IgD-negative memory B cell (primary cell): Measurements from ENCODE around the gene TRIP12. TPM values are rescaled to one million over a fixed set of nuclear protein-coding genes. Genes with fewer than 3 reads are reported as not detected.
"Not testable (repeated sequence)": the region's sequence is repeated elsewhere in the genome, so short reads cannot be mapped to it uniquely, and the experiment has no call there.

Experiments used
- H3K27ac Mint-ChIP-seq, 3 donors: one replicate each; pipeline ENCODE4 v1.8.0; 2020 to 2022; ENCODE audit warnings: mild to moderate bottlenecking in 3 of 3, mixed read lengths in 3 of 3, moderate library complexity in 1 of 3
- H3K27me3 Mint-ChIP-seq: one replicate; pipeline ENCODE4 v1.8.0; 2021; ENCODE audit warnings: mixed read lengths
- H3K36me3 Mint-ChIP-seq: one replicate; pipeline ENCODE4 v1.8.0; 2020; ENCODE audit warnings: mild to moderate bottlenecking, mixed read lengths
- H3K4me1 Mint-ChIP-seq, 3 donors: one replicate each; pipeline ENCODE4 v1.8.0; 2020 to 2022; ENCODE audit warnings: mixed read lengths in 3 of 3, mild to moderate bottlenecking in 1 of 3
- H3K4me3 Mint-ChIP-seq, 4 donors: one replicate each; pipeline ENCODE4 v1.8.0; 2020 to 2022; ENCODE audit warnings: mild to moderate bottlenecking in 4 of 4, mixed read lengths in 4 of 4, moderate library complexity in 3 of 4
- H3K9me3 Mint-ChIP-seq, 3 donors: one replicate each; pipeline ENCODE4 v1.8.0; 2020 to 2021; ENCODE audit warnings: mixed read lengths in 3 of 3, mild to moderate bottlenecking in 1 of 3
- polyA plus RNA-seq: library from polyadenylated mRNA; unstranded; fragments of 300-500 nt; fragmentation: Illumina TruSeq; gene quantifications from one replicate; pipeline ENCODE4 v1.2.3, GENCODE V29; 2021

The TRIP12 gene
- polyA plus RNA-seq, 1 donor from 2014 or later, result 51.5 TPM

- Mint-ChIP-seq H3K9me3 (no peaks in the 10 kb centered on the region), H3K4me1 (peaks cover 0 to 4% (median 3%) of the 10 kb centered on the region in 3 donors), H3K4me3 (no peak overlapping the region), H3K36me3 (peaks cover 2% of the 10 kb centered on the region), H3K27me3 (no peaks in the 10 kb centered on the region), H3K27ac (peak overlapping the region in 1 of 3 donors; percentile 19)
These were observed 6.1 kb upstream of the TRIP12 start for GRCh38 chr2:229927817-229928321.

GRCh38 chr2:229925201-229925600 lies 3.4 kb upstream of the TRIP12 start:
- Mint-ChIP-seq H3K4me1 (peaks cover 8 to 14% (median 13%) of the 10 kb centered on the region in 3 donors), H3K27me3 (peaks cover 1% of the 10 kb centered on the region), H3K36me3 (peaks cover 2% of the 10 kb centered on the region), H3K9me3 (peaks cover 0 to 1% (median 0%) of the 10 kb centered on the region in 3 donors), H3K4me3 (peak overlapping the region in 1 of 4 donors; percentile 65), H3K27ac (peak overlapping the region in 1 of 3 donors; percentile 25)

- Mint-ChIP-seq H3K4me3 (peak overlapping the region in 2 of 4 donors; percentile 33 to 40), H3K4me1 (peaks cover 15 to 20% (median 19%) of the 10 kb centered on the region in 3 donors)
These were observed 2.7 kb upstream of the TRIP12 start for GRCh38 chr2:229924541-229924940.

GRCh38 chr2:229922449-229923386 lies 909 bp upstream of the TRIP12 start, which contains the start of gene FBXO36:
FBXO36 (plus strand) TSS chr2:229922503; CDS start chr2:229922514, 11 bp downstream.
- H3K4me3 Mint-ChIP-seq, result peak within 1 kb of the TSS; percentile 96 to 100 (median 98)
- H3K4me1 Mint-ChIP-seq, result peaks cover 25 to 31% (median 25%) of the 10 kb centered on the region in 3 donors
- H3K9me3 Mint-ChIP-seq, result peaks cover 0 to 1% (median 0%) of the 10 kb centered on the region in 3 donors
- H3K27me3 Mint-ChIP-seq, result peaks cover 1% of the 10 kb centered on the region
- H3K27ac Mint-ChIP-seq, result peak within 1 kb of the TSS; percentile 99 to 100 (median 99)
- peaks cover 3% of the 10 kb centered on the region for H3K36me3 Mint-ChIP-seq

More at GRCh38 chr2:229924541-229924940, 2.7 kb upstream of the TRIP12 start:
- not testable (repeated sequence) for H3K36me3 Mint-ChIP-seq, H3K27me3 Mint-ChIP-seq, H3K9me3 Mint-ChIP-seq
- H3K27ac Mint-ChIP-seq, result peak overlapping the region in 1 of 3 donors; percentile 99

GRCh38 chr2:229921101-229921891 lies 513 bp downstream of the TRIP12 start:
- peaks cover 32 to 33% (median 32%) of the 10 kb centered on the region in 3 donors for H3K4me1 Mint-ChIP-seq
- peaks cover 1% of the 10 kb centered on the region for H3K27me3 Mint-ChIP-seq
- H3K36me3 Mint-ChIP-seq, result peaks cover 8% of the 10 kb centered on the region
- peaks cover 0 to 1% (median 0%) of the 10 kb centered on the region in 3 donors for H3K9me3 Mint-ChIP-seq
- peak overlapping the region; percentile 96 to 100 (median 98) for H3K4me3 Mint-ChIP-seq
- peak overlapping the region; percentile 96 to 100 (median 99) for H3K27ac Mint-ChIP-seq

- H3K27ac Mint-ChIP-seq, result peak overlapping the region; percentile 95 to 99 (median 96)
- H3K4me3 Mint-ChIP-seq, result peak overlapping the region; percentile 96 to 100 (median 98)
- H3K27me3 Mint-ChIP-seq, result peaks cover 1% of the 10 kb centered on the region
- peaks cover 8% of the 10 kb centered on the region for H3K36me3 Mint-ChIP-seq
- peaks cover 0 to 1% (median 0%) of the 10 kb centered on the region in 3 donors for H3K9me3 Mint-ChIP-seq
- H3K4me1 Mint-ChIP-seq, result peaks cover 30 to 42% (median 33%) of the 10 kb centered on the region in 3 donors
These were observed 1.7 kb downstream of the TRIP12 start for GRCh38 chr2:229920011-229920641.

- H3K4me3 Mint-ChIP-seq, result peak overlapping the region in 2 of 4 donors; percentile 66 to 70
These were observed 4.0 kb downstream of the TRIP12 start for GRCh38 chr2:229917793-229918192.

GRCh38 chr2:229914171-229914570 lies 7.6 kb downstream of the TRIP12 start:
- no peaks in the 10 kb centered on the region for H3K27me3 Mint-ChIP-seq
- peak overlapping the region in 2 of 3 donors; percentile 56 to 60 for H3K27ac Mint-ChIP-seq
- peak overlapping the region; percentile 42 to 75 (median 62) for H3K4me3 Mint-ChIP-seq
- peaks cover 8% of the 10 kb centered on the region for H3K36me3 Mint-ChIP-seq
- H3K4me1 Mint-ChIP-seq, result peaks cover 46 to 63% (median 48%) of the 10 kb centered on the region in 3 donors
- H3K9me3 Mint-ChIP-seq, result no peaks in the 10 kb centered on the region

More at GRCh38 chr2:229917793-229918192, 4.0 kb downstream of the TRIP12 start:
- Mint-ChIP-seq H3K27ac (peak overlapping the region in 2 of 3 donors; percentile 45 to 99), H3K27me3 (peaks cover 1% of the 10 kb centered on the region), H3K36me3 (peaks cover 8% of the 10 kb centered on the region), H3K9me3 (peaks cover 0 to 1% (median 0%) of the 10 kb centered on the region in 3 donors), H3K4me1 (peaks cover 40 to 52% (median 45%) of the 10 kb centered on the region in 3 donors)

GRCh38 chr2:229910832-229911412 lies 10.9 kb downstream of the TRIP12 start:
- Mint-ChIP-seq H3K4me1 (peaks cover 41 to 52% (median 45%) of the 10 kb centered on the region in 3 donors), H3K4me3 (no peak overlapping the region), H3K27me3 (no peaks in the 10 kb centered on the region), H3K36me3 (no peaks in the 10 kb centered on the region), H3K27ac (peak overlapping the region; percentile 20 to 59 (median 38)), H3K9me3 (no peaks in the 10 kb centered on the region)

- Mint-ChIP-seq H3K4me3 (peak overlapping the region in 1 of 4 donors; percentile 33), H3K36me3 (no peaks in the 10 kb centered on the region), H3K4me1 (peaks cover 45 to 52% (median 45%) of the 10 kb centered on the region in 3 donors), H3K9me3 (no peaks in the 10 kb centered on the region), H3K27ac (peak overlapping the region in 2 of 3 donors; percentile 38 to 59), H3K27me3 (no peaks in the 10 kb centered on the region)
These were observed 11.5 kb downstream of the TRIP12 start for GRCh38 chr2:229910147-229910831.

- no peaks in the 10 kb centered on the region for H3K36me3 Mint-ChIP-seq
- peaks cover 40 to 47% (median 42%) of the 10 kb centered on the region in 3 donors for H3K4me1 Mint-ChIP-seq
- no peak overlapping the region for H3K27ac Mint-ChIP-seq
- H3K27me3 Mint-ChIP-seq, result no peaks in the 10 kb centered on the region
- H3K4me3 Mint-ChIP-seq, result no peak overlapping the region
- H3K9me3 Mint-ChIP-seq, result no peaks in the 10 kb centered on the region
These were observed 12.7 kb downstream of the TRIP12 start for GRCh38 chr2:229909090-229909489.

- Mint-ChIP-seq H3K9me3 (no peaks in the 10 kb centered on the region), H3K4me3 (no peak overlapping the region), H3K36me3 (no peaks in the 10 kb centered on the region), H3K4me1 (peaks cover 22 to 32% (median 23%) of the 10 kb centered on the region in 3 donors), H3K27me3 (no peaks in the 10 kb centered on the region), H3K27ac (peak overlapping the region in 1 of 3 donors; percentile 50)
These were observed 16.2 kb downstream of the TRIP12 start for GRCh38 chr2:229905601-229906000.

- Mint-ChIP-seq H3K27me3 (no peaks in the 10 kb centered on the region), H3K9me3 (no peaks in the 10 kb centered on the region), H3K4me3 (no peak overlapping the region), H3K27ac (peak overlapping the region in 1 of 3 donors; percentile 93), H3K4me1 (peaks cover 21 to 35% (median 22%) of the 10 kb centered on the region in 3 donors), H3K36me3 (peaks cover 3% of the 10 kb centered on the region)
These were observed 18.8 kb downstream of the TRIP12 start for GRCh38 chr2:229903037-229903436.
